ENCODE data around the gene SOS2.
"Not testable (repeated sequence)": the region's sequence is repeated elsewhere in the genome, so short reads cannot be mapped to it uniquely, and the experiment has no call there.

The SOS2 gene

GRCh38 chr14:50085570-50086320 lies 145.6 kb downstream of the SOS2 start:
- no peak for DNase-seq (ENCODE audit: low spot score)

GRCh38 chr14:50084666-50085065 lies 146.7 kb downstream of the SOS2 start:
- DNase-seq (ENCODE audit: low spot score) = no peak

DNA sequence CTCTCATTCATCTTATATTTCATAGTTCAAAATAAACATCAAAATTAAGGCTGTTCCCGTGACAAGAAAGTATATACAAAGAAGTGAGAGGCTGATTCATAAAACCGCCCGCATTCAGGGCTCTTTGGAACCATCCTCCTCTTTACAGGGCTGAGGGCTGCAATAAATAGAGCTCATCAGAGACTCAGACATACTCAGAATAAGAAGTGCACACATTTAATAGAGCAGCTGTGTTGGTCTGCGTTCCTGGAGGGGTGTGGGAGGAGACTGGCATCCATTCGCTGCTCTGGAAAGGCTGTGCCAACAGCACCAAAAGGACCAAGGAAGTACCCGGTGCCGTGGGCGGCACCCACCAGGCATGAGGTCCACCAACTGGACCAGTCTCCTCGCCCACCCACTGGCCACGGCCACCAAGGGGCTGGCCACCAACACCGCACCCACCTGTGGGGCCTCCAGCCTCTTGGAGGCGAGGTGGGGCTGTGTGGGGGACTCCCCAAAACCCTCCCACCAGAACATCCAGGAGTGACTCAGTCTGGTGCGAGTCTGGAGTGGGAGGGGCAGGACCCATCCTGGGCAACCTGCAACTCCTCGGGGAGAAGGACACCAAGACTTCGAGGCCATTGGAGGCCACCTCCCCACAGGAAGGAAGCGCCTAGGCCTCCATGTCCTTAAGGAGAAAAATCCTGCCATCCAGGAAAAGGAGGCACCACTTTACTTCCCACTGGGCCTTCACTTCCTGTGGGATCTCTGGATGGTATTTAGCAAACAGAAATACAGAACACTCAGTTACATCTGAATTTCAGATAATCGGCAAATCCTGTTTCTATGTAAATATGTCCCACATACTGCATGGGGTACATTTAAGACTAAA lies 147.7 kb downstream of the SOS2 start:
- DNase-seq (ENCODE audit: low spot score) = no peak

- DNase-seq (ENCODE audit: low spot score) = no peak
Measured at GRCh38 chr14:50082784-50083466, 148.5 kb downstream of the SOS2 start.

DNA sequence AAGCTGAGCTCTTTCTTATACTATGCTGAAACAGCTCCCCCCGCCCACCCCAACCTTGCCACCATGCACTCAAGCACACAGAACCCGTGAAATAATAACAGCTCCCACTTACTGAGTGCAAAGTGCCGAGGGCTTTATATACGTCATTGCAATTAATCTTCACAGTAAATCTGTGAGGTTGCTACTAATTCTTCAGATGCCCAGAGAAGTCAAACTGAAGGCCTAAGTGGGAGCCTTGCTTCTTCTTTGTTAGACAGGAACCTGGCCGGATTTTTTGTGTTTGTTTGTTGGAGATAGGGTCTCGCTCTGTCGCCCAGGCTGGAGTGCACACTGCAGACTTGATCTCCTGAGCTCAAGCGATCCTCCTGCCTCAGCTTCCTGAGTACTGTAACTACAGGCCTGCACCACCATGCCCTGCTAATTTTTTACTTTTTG lies 149.1 kb downstream of the SOS2 start:
- DNase-seq (ENCODE audit: low spot score) = no peak

- DNase-seq (ENCODE audit: low spot score) = not testable (repeated sequence)
Measured at GRCh38 chr14:50079103-50079502, 152.3 kb downstream of the SOS2 start.

GRCh38 chr14:50073663-50074062 lies 157.7 kb downstream of the SOS2 start:
- not testable (repeated sequence) for DNase-seq (ENCODE audit: low spot score)

GRCh38 chr14:50072395-50072794 lies 159.0 kb downstream of the SOS2 start:
- DNase-seq (ENCODE audit: low spot score) = no peak

GRCh38 chr14:50070840-50071548 lies 160.4 kb downstream of the SOS2 start:
- DNase-seq (ENCODE audit: low spot score) = no peak

- no peak for DNase-seq (ENCODE audit: low spot score)
Measured at GRCh38 chr14:50070230-50070629, 161.1 kb downstream of the SOS2 start.

GRCh38 chr14:50069325-50069724 lies 162.1 kb downstream of the SOS2 start:
- no peak for DNase-seq (ENCODE audit: low spot score)

- no peak for DNase-seq (ENCODE audit: low spot score)
Measured at GRCh38 chr14:50068496-50068895, 162.9 kb downstream of the SOS2 start.

GRCh38 chr14:50067723-50068495 lies 163.5 kb downstream of the SOS2 start:
- DNase-seq (ENCODE audit: low spot score) = no peak
